GM12878 (cell line): ENCODE measurements around the gene ANKRD6. TPM values are rescaled to one million over a fixed set of nuclear protein-coding genes. Genes with fewer than 3 reads are reported as not detected.

Source experiments
- ATAC-seq: fragments of 200-7000 bp; cut with Tn5 transposase; 3 replicates; pipeline ENCODE4 v1.9.1; 2020; ENCODE audit warnings: mild to moderate bottlenecking, moderate library complexity
- BruUV-seq: library from RNA; stranded (reverse); fragments of 400-500 nt; replicated peaks from 2 replicates; lab custom pipeline; 2021; lab: Mats Ljungman, UMichigan
- CTCF ChIA-PET: fragments of 300-600 bp; sonication (Branson Sonifier 250); formaldehyde crosslinking; extraction: SDS; loops from one replicate; lab custom pipeline; 2021; ENCODE audit warnings: inconsistent platforms; lab: Yijun Ruan, JAX
- POLR2A ChIA-PET: fragments of 350-600 bp; formaldehyde crosslinking; extraction: SDS; loops from one replicate; lab custom pipeline; 2021; ENCODE audit warnings: inconsistent platforms; lab: Charles Lee
- RAD21 ChIA-PET: fragments of 300-600 bp; sonication (Branson Sonifier 250); formaldehyde crosslinking; loops from one replicate; lab custom pipeline; 2023; ENCODE audit warnings: antibody characterized with exemption; ENCODE audit not compliant: unreplicated experiment; lab: Charles Lee
- SMC1A ChIA-PET: fragments of 300-600 bp; sonication (Branson Sonifier 250); formaldehyde crosslinking; loops from one replicate; lab custom pipeline; 2023; ENCODE audit not compliant: unreplicated experiment, uncharacterized antibody; lab: Charles Lee
- DNase-seq: peaks from one replicate; pipeline ENCODE4 v3.0.0-alpha.2; 2011; ENCODE audit warnings: low read depth, low spot score
- FAIRE-seq: peaks from 3 replicates; lab custom pipeline; 2011; peaks lifted over from hg19 to GRCh38; lab: Jason Lieb, UNC
- H2AFZ ChIP-seq: 2 replicates; pipeline ENCODE4 v1.6.0; 2011; ENCODE audit warnings: low read depth, low read length, control low read depth; ENCODE audit not compliant: control insufficient read depth
- H3K27ac ChIP-seq: 2 replicates; pipeline ENCODE4 v1.5.1; 2011; ENCODE audit warnings: control low read depth; ENCODE audit not compliant: control insufficient read depth, insufficient read depth
- H3K27me3 ChIP-seq, 2 experiments: replicated peaks in 1 of 2; 2 replicates each; pipeline versions ENCODE4 v1.6.0 to v1.6.1; 2011; ENCODE audit warnings: low read length in 1 of 2; ENCODE audit not compliant: control insufficient read depth in 2 of 2, insufficient read depth in 2 of 2
- H3K36me3 ChIP-seq, 2 experiments: 2 replicates each; pipeline ENCODE4 v1.5.1; 2011; ENCODE audit warnings: low read length in 1 of 2; ENCODE audit not compliant: control insufficient read depth in 2 of 2, insufficient read depth in 2 of 2
- H3K4me1 ChIP-seq: 2 replicates; pipeline ENCODE4 v1.6.1; 2011; ENCODE audit warnings: mild to moderate bottlenecking, low read length, moderate library complexity, mixed read lengths; ENCODE audit not compliant: control insufficient read depth, insufficient read depth
- H3K4me2 ChIP-seq: 2 replicates; pipeline ENCODE4 v1.6.0; 2011; ENCODE audit warnings: control low read depth; ENCODE audit not compliant: control insufficient read depth, insufficient read depth
- H3K4me3 ChIP-seq: fragments of 200-600 bp; sonication (generic); 2 replicates; pipeline ENCODE4 v1.5.1; 2016
- H3K79me2 ChIP-seq: 2 replicates; pipeline ENCODE4 v1.6.0; 2011; ENCODE audit warnings: low read length; ENCODE audit not compliant: control insufficient read depth, insufficient read depth
- H3K9ac ChIP-seq: 2 replicates; pipeline ENCODE4 v1.8.0; 2011; ENCODE audit warnings: low read length, control low read depth, mixed read lengths; ENCODE audit not compliant: control insufficient read depth, insufficient read depth
- H3K9me3 ChIP-seq: replicated peaks from 3 replicates; pipeline ENCODE4 v1.5.1; 2011; ENCODE audit warnings: mild to moderate bottlenecking, low read length; ENCODE audit not compliant: control insufficient read depth, insufficient read depth
- H4K20me1 ChIP-seq: 2 replicates; pipeline ENCODE4 v1.6.0; 2011; ENCODE audit not compliant: control insufficient read depth, insufficient read depth
- ATF7 ChIP-seq: fragments of 450-650 bp; IDR thresholded peaks from 2 replicates; pipeline ENCODE4 v1.6.1; 2016; ENCODE audit warnings: low read depth, mild to moderate bottlenecking
- CBX5 ChIP-seq: sonication (generic); IDR thresholded peaks from 2 replicates; pipeline ENCODE4 v1.6.1; 2016; ENCODE audit warnings: low read depth, moderate library complexity, mild to moderate bottlenecking, inconsistent platforms
- CEBPB ChIP-seq, 2 experiments: fragments of 150-350 bp in 1 of 2; IDR thresholded peaks; 2 replicates each; pipeline ENCODE4 v1.6.1; 2012 to 2014; ENCODE audit warnings: low read depth in 2 of 2, low read length in 2 of 2, borderline replicate concordance in 1 of 2, inconsistent platforms in 1 of 2
- E2F4 ChIP-seq: IDR thresholded peaks from 2 replicates; pipeline ENCODE4 v1.6.1; 2012; ENCODE audit warnings: low read depth, low read length, improper control_type of control experiment
- E4F1 ChIP-seq: fragments of 450-650 bp; IDR thresholded peaks from 2 replicates; pipeline ENCODE4 v1.6.1; 2018; ENCODE audit warnings: borderline replicate concordance, mild to moderate bottlenecking; ENCODE audit not compliant: partially characterized antibody
- EGR1 ChIP-seq, 2 experiments: IDR thresholded peaks; 1 replicate in 1 of 2; 2 replicates in 1 of 2; pipeline ENCODE4 v1.6.1; 2011 to 2012; ENCODE audit warnings: low read depth in 2 of 2, low read length in 2 of 2, borderline replicate concordance in 1 of 2, mild to moderate bottlenecking in 1 of 2, moderate library complexity in 1 of 2
- IKZF1 ChIP-seq: fragments of 450-650 bp; conservative IDR thresholded peaks from 2 replicates; pipeline ENCODE4 v1.6.1; 2017; ENCODE audit warnings: antibody characterized with exemption, mild to moderate bottlenecking
- MEF2A ChIP-seq: IDR thresholded peaks from 2 replicates; pipeline ENCODE4 v1.6.1; 2011; ENCODE audit warnings: low read depth, mild to moderate bottlenecking, low read length, moderate library complexity; ENCODE audit not compliant: insufficient read depth
- PAX8 ChIP-seq: fragments of 450-650 bp; IDR thresholded peaks from 2 replicates; pipeline ENCODE4 v1.6.1; 2017; ENCODE audit warnings: mild to moderate bottlenecking, moderate library complexity
- POU2F2 ChIP-seq: IDR thresholded peaks from 3 replicates; pipeline ENCODE4 v1.6.1; 2011; ENCODE audit warnings: low read depth, mild to moderate bottlenecking, low read length, borderline replicate concordance
- RBBP5 ChIP-seq: fragments of 200-600 bp; sonication (generic); conservative IDR thresholded peaks from 2 replicates; pipeline ENCODE4 v1.6.1; 2016
- SIX5 ChIP-seq: IDR thresholded peaks from 2 replicates; pipeline ENCODE4 v1.6.1; 2011; ENCODE audit warnings: mild to moderate bottlenecking, low read depth, low read length, moderate library complexity; ENCODE audit not compliant: severe bottlenecking
- SMARCA5 ChIP-seq: fragments of 450-650 bp; IDR thresholded peaks from 2 replicates; pipeline ENCODE4 v1.6.1; 2017; ENCODE audit warnings: mild to moderate bottlenecking
- WRNIP1 ChIP-seq: IDR thresholded peaks from 2 replicates; pipeline ENCODE4 v1.6.1; 2011; ENCODE audit warnings: low read depth, low read length, improper control_type of control experiment, borderline replicate concordance
- ZBTB4 ChIP-seq: fragments of 450-650 bp; formaldehyde crosslinking; IDR thresholded peaks from 2 replicates; pipeline ENCODE4 v1.4.0; 2022; ENCODE audit warnings: mild to moderate bottlenecking, moderate library complexity
- ZZZ3 ChIP-seq: IDR thresholded peaks from 2 replicates; pipeline ENCODE4 v1.6.1; 2011; ENCODE audit warnings: low read depth; ENCODE audit not compliant: control insufficient read depth, insufficient read length
- WGBS: methylation state at CpG from one replicate; pipeline ENCODE4 v1.1.6; 2016; ENCODE audit warnings: low lambda C conversion rate; ENCODE audit not compliant: insufficient replicate concordance, insufficient coverage; ENCODE audit errors: missing lambda C conversion rate; 5-methylcytosine and 5-hydroxymethylcytosine counted together
- in situ Hi-C: fragments of 300-500 bp; cut with MboI; formaldehyde crosslinking; loops from 9 replicates; pipeline ENCODE4 v1.14.3; 2018; ENCODE audit warnings: mixed read lengths
- intact Hi-C: fragments of 100-400 bp; cut with micrococcal nuclease; formaldehyde crosslinking; loops from one replicate; pipeline ENCODE4 v1.14.2; 2022; ENCODE audit not compliant: unreplicated experiment
- polyA plus RNA-seq, 11 experiments: library from polyadenylated mRNA; depleted of rRNA in 4 of 11; unstranded in 6 of 11; stranded (reverse) in 5 of 11; fragments of >200 nt; fragmentation: Nextera tagmentation in 4 of 11; fragmentation: Illumina TruSeq in 1 of 11; extraction: Ambion mirVana in 4 of 11; extraction: Trizol in 1 of 11; gene quantifications; 1 replicate in 1 of 11; 2 replicates in 10 of 11; pipeline versions ENCODE4 v1.2.1 to v1.2.3, GENCODE V29; 2011 to 2016; ENCODE audit warnings: inconsistent platforms in 2 of 11, missing spikeins in 2 of 11, low read depth in 1 of 11
- total RNA-seq, 4 experiments: library from RNA; depleted of rRNA in 3 of 4; stranded (reverse); fragments of >200 nt in 3 of 4; fragmentation: Illumina TruSeq in 1 of 4; extraction: Trizol in 1 of 4; gene quantifications; 2 replicates each; pipeline versions ENCODE4 v1.2.1 to v1.2.3, GENCODE V29; 2013 to 2021

Gene ANKRD6
- total and polyA plus RNA-seq, 10 of the 15 experiments (the other 5 are each of a cell fraction or from before 2014, with no cell fraction given) = 0.03 to 0.90 (median 0.38) TPM

DNA sequence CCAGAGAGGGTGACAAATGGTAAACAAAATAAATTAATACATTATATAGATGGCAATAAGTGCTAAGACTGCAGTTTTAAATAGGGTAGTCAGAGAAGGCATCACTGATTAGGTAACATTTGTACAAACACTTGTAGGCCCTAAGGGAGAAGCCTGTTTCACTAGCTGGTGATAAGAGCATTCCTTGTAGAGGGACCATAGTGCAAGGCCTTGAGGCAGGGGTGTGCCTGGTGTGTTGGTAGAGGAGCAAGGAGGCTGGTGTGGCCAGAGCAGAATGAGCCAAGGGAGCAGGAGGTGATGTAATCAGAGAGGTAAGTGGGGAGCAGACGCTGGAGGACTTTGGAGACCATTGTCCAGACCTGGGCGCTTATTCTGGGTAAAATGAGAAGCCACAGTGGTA is 70.7 kb downstream of the ANKRD6 start:
- SMC1A ChIA-PET = no interaction called here
- in situ Hi-C loops = no loop called here

More for the DNA sequence above, 70.7 kb downstream of the ANKRD6 start:
- Histone ChIP-seq H3K79me2 (no peaks in the 10 kb centered on the region), H3K9me3 (no peaks in the 10 kb centered on the region)
- TF ChIP-seq CEBPB (IDR thresholded peaks at IDR 0.05; ENCODE audit: borderline replicate concordance in 1 of 2, low read depth in 2 of 2, low read length in 2 of 2) (no peak), EGR1 (IDR thresholded peaks at IDR 0.05; ENCODE audit: borderline replicate concordance in 1 of 2, low read depth in 2 of 2, low read length in 2 of 2) (no peak), SMARCA5 (no peak), POU2F2 (no peak), E4F1 (no peak), ZZZ3 (no peak), SIX5 (no peak), ZBTB4 (no peak), WRNIP1 (no peak), ATF7 (no peak), PAX8 (no peak), RBBP5 (no peak), MEF2A (no peak), E2F4 (no peak), CBX5 (no peak), IKZF1 (no peak)
- TF ChIP-seq, all 136 proteins: peak for 0
- H4K20me1 ChIP-seq = no peaks in the 10 kb centered on the region
- ATAC-seq (no peak), FAIRE-seq (no peak), DNase-seq (no peak)
- no peak overlapping the region for H3K4me3 ChIP-seq
- no peaks in the 10 kb centered on the region; a peak in 1 of 4 replicates for H3K27me3 ChIP-seq
- ChIA-PET POLR2A (no interaction called here), RAD21 (no interaction called here), CTCF (no interaction called here)
- WGBS = 65% methylated on average over 2 of the region's 2 CpGs
- no peak overlapping the region for H3K27ac ChIP-seq
- intact Hi-C loops = no loop called here
- H2AFZ ChIP-seq = no peak overlapping the region
- H3K9ac ChIP-seq = no peak overlapping the region
- H3K4me1 ChIP-seq = no peaks in the 10 kb centered on the region
- H3K36me3 ChIP-seq = no peaks in the 10 kb centered on the region
- no TSS peak for BruUV-seq
- H3K4me2 ChIP-seq = no peak overlapping the region
